ENCODE results near the gene TEKTIP1.

DNA sequence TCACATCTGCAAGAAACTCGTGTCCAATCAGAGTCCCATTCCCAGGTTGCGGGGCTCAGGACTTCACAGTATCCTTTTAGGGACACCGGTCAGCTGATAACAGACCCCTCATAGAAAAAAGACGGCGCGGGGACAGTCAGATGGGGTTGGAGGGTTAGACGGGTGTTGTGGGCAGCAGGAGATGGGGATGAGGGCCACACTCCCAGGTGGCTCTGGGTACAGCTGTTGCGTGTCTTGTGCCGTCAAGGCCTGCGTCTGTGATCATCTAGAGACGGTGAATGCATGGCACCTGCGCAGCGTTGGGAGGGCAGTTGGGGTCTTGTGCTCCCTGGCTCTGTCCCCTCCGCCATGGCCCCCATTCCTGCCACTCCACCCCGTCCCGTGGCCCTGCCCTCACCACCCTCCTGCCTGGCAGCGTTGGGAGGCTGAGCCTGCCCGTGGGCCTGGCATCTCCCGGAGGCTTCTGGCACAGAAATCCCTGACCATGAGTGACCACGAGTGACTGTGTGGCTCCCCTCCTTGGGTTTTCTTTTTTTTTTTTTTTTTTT is 14.0 kb upstream of the TEKTIP1 start:
- TF ChIP-seq, protein P1, sequence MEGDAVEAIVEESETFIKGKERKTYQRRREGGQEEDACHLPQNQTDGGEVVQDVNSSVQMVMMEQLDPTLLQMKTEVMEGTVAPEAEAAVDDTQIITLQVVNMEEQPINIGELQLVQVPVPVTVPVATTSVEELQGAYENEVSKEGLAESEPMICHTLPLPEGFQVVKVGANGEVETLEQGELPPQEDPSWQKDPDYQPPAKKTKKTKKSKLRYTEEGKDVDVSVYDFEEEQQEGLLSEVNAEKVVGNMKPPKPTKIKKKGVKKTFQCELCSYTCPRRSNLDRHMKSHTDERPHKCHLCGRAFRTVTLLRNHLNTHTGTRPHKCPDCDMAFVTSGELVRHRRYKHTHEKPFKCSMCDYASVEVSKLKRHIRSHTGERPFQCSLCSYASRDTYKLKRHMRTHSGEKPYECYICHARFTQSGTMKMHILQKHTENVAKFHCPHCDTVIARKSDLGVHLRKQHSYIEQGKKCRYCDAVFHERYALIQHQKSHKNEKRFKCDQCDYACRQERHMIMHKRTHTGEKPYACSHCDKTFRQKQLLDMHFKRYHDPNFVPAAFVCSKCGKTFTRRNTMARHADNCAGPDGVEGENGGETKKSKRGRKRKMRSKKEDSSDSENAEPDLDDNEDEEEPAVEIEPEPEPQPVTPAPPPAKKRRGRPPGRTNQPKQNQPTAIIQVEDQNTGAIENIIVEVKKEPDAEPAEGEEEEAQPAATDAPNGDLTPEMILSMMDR (IDR thresholded peaks at IDR 0.05): no peak
- TF ChIP-seq SIN3A (IDR thresholded peaks at IDR 0.05; ENCODE audit: borderline replicate concordance, insufficient read depth, low read depth, low read length) (no peak), POLR2AphosphoS5 (IDR thresholded peaks at IDR 0.05; ENCODE audit: low read depth, low read length) (no peak), TCF7L2 (IDR thresholded peaks at IDR 0.05; ENCODE audit: low read depth, low read length) (no peak)
- TF ChIP-seq, protein P2, sequence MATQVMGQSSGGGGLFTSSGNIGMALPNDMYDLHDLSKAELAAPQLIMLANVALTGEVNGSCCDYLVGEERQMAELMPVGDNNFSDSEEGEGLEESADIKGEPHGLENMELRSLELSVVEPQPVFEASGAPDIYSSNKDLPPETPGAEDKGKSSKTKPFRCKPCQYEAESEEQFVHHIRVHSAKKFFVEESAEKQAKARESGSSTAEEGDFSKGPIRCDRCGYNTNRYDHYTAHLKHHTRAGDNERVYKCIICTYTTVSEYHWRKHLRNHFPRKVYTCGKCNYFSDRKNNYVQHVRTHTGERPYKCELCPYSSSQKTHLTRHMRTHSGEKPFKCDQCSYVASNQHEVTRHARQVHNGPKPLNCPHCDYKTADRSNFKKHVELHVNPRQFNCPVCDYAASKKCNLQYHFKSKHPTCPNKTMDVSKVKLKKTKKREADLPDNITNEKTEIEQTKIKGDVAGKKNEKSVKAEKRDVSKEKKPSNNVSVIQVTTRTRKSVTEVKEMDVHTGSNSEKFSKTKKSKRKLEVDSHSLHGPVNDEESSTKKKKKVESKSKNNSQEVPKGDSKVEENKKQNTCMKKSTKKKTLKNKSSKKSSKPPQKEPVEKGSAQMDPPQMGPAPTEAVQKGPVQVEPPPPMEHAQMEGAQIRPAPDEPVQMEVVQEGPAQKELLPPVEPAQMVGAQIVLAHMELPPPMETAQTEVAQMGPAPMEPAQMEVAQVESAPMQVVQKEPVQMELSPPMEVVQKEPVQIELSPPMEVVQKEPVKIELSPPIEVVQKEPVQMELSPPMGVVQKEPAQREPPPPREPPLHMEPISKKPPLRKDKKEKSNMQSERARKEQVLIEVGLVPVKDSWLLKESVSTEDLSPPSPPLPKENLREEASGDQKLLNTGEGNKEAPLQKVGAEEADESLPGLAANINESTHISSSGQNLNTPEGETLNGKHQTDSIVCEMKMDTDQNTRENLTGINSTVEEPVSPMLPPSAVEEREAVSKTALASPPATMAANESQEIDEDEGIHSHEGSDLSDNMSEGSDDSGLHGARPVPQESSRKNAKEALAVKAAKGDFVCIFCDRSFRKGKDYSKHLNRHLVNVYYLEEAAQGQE (IDR thresholded peaks at IDR 0.05; ENCODE audit: insufficient read depth in 1 of 2, low read depth in 2 of 2, low read length in 1 of 2): no peak
